ENCODE results near the gene OAS2.

- TF ChIP-seq CTCF (IDR thresholded peaks at IDR 0.05; ENCODE audit: poor library complexity): no peak
- TF ChIP-seq EZH2 (IDR thresholded peaks at IDR 0.05; ENCODE audit: borderline replicate concordance): no peak
These were observed 30.6 kb upstream of the OAS2 start for GRCh38 chr12:112947761-112948160.

All from hepatocyte (in vitro differentiated cells).